Activated CD4-positive, alpha-beta memory T cell treated with anti-CD3 and anti-CD28 coated beads for 36 hours (primary cell): Measurements from ENCODE around the gene DAPK2. TPM values are rescaled to one million over a fixed set of nuclear protein-coding genes. Genes with fewer than 3 reads are reported as not detected.

Experiments
- CTCF ChIA-PET: fragments of 350-600 bp; sonication (Branson Sonifier 250); formaldehyde crosslinking; loops from one replicate; lab custom pipeline; 2021; ENCODE audit warnings: antibody characterized with exemption, inconsistent platforms; lab: Charles Lee
- POLR2A ChIA-PET: fragments of 350-600 bp; sonication (Branson Sonifier 250); formaldehyde crosslinking; loops from one replicate; lab custom pipeline; 2021; ENCODE audit warnings: antibody characterized with exemption; lab: Charles Lee
- DNase-seq: peaks from one replicate; pipeline ENCODE4 v3.0.0-alpha.2; 2020
- H3K27ac Mint-ChIP-seq: one replicate; pipeline ENCODE4 v1.8.0; 2021; ENCODE audit warnings: mixed read lengths
- H3K27me3 Mint-ChIP-seq: one replicate; pipeline ENCODE4 v1.8.0; 2021; ENCODE audit warnings: mixed read lengths
- H3K36me3 Mint-ChIP-seq: one replicate; pipeline ENCODE4 v1.8.0; 2021; ENCODE audit warnings: mixed read lengths
- H3K4me1 Mint-ChIP-seq: one replicate; pipeline ENCODE4 v1.8.0; 2021; ENCODE audit warnings: low read depth, mixed read lengths
- H3K4me3 Mint-ChIP-seq: one replicate; pipeline ENCODE4 v1.8.0; 2021; ENCODE audit warnings: mild to moderate bottlenecking, mixed read lengths
- H3K9me3 Mint-ChIP-seq: one replicate; pipeline ENCODE4 v1.8.0; 2021; ENCODE audit warnings: mixed read lengths
- intact Hi-C: fragments of 100-400 bp; cut with micrococcal nuclease; formaldehyde crosslinking; loops from one replicate; pipeline ENCODE4 v1.15.1; 2023
- total RNA-seq, 2 experiments: library from RNA; stranded (reverse); gene quantifications; one replicate each; pipeline ENCODE4 v1.2.3, GENCODE V29; 2021

Gene DAPK2
- total RNA-seq, 2 experiments from 2014 or later, result 0.81 to 0.87 TPM

- no peaks in the 10 kb centered on the region for H3K9me3 Mint-ChIP-seq
- peaks cover 35% of the 10 kb centered on the region for H3K4me1 Mint-ChIP-seq
- intact Hi-C loops, result no loop called here
- H3K27ac Mint-ChIP-seq, result no peak overlapping the region
- ChIA-PET POLR2A (no interaction called here), CTCF (interaction anchor here (0.7 to 5.0 kb wide), 4 partner anchors 57 to 1999 kb away, joined by 4 to 124 read pairs (median 10); no protein-coding TSS in a partner anchor)
- no peak overlapping the region for H3K4me3 Mint-ChIP-seq
- H3K27me3 Mint-ChIP-seq, result no peaks in the 10 kb centered on the region
- no peak for DNase-seq
- no peaks in the 10 kb centered on the region for H3K36me3 Mint-ChIP-seq
Observed at GRCh38 chr15:63888823-63889222, 157.5 kb downstream of the DAPK2 start.

GRCh38 chr15:63888146-63888545 lies 158.1 kb downstream of the DAPK2 start:
- Mint-ChIP-seq H3K4me1 (peaks cover 28% of the 10 kb centered on the region), H3K9me3 (no peaks in the 10 kb centered on the region), H3K27me3 (no peaks in the 10 kb centered on the region), H3K27ac (no peak overlapping the region), H3K36me3 (no peaks in the 10 kb centered on the region), H3K4me3 (no peak overlapping the region)
- ChIA-PET POLR2A (no interaction called here), CTCF (interaction anchor here (1.3 to 5.0 kb wide), 3 partner anchors 58 to 135 kb away, joined by 3 to 124 read pairs (median 7); no protein-coding TSS in a partner anchor)
- intact Hi-C loops, result no loop called here
- DNase-seq, result no peak

- no peak overlapping the region for H3K27ac Mint-ChIP-seq
- intact Hi-C loops, result no loop called here
- H3K4me1 Mint-ChIP-seq, result peaks cover 23% of the 10 kb centered on the region
- no peaks in the 10 kb centered on the region for H3K36me3 Mint-ChIP-seq
- no peak for DNase-seq
- CTCF ChIA-PET, result interaction anchor here (1.2 to 1.5 kb wide), 2 partner anchors 126 to 136 kb away, joined by 3 read pairs; no protein-coding TSS in a partner anchor
- no peaks in the 10 kb centered on the region for H3K27me3 Mint-ChIP-seq
- POLR2A ChIA-PET, result no interaction called here
- H3K4me3 Mint-ChIP-seq, result no peak overlapping the region
- no peaks in the 10 kb centered on the region for H3K9me3 Mint-ChIP-seq
Observed at GRCh38 chr15:63887630-63888029, 158.7 kb downstream of the DAPK2 start.

- POLR2A ChIA-PET, result no interaction called here
Observed at GRCh38 chr15:63884953-63885352, 161.3 kb downstream of the DAPK2 start.

GRCh38 chr15:63881431-63881830 lies 164.9 kb downstream of the DAPK2 start:
- ChIA-PET POLR2A (no interaction called here), CTCF (interaction anchor here (2.6 to 4.3 kb wide), 2 partner anchors 11 to 129 kb away, joined by 7 to 16 read pairs; no protein-coding TSS in a partner anchor)
- H3K27me3 Mint-ChIP-seq, result no peaks in the 10 kb centered on the region
- no peak for DNase-seq
- no peaks in the 10 kb centered on the region for H3K9me3 Mint-ChIP-seq
- intact Hi-C loops, result no loop called here
- H3K36me3 Mint-ChIP-seq, result no peaks in the 10 kb centered on the region
- no peak overlapping the region for H3K4me3 Mint-ChIP-seq
- no peak overlapping the region for H3K27ac Mint-ChIP-seq
- peaks cover 2% of the 10 kb centered on the region for H3K4me1 Mint-ChIP-seq

More at GRCh38 chr15:63884953-63885352, 161.3 kb downstream of the DAPK2 start:
- DNase-seq, result no peak
- peaks cover 7% of the 10 kb centered on the region for H3K4me1 Mint-ChIP-seq
- H3K27me3 Mint-ChIP-seq, result no peaks in the 10 kb centered on the region
- H3K27ac Mint-ChIP-seq, result no peak overlapping the region
- intact Hi-C loops, result no loop called here
- H3K36me3 Mint-ChIP-seq, result no peaks in the 10 kb centered on the region
- no peak overlapping the region for H3K4me3 Mint-ChIP-seq
- CTCF ChIA-PET, result no interaction called here
- no peaks in the 10 kb centered on the region for H3K9me3 Mint-ChIP-seq

GRCh38 chr15:63880744-63881143 lies 165.5 kb downstream of the DAPK2 start:
- H3K27ac Mint-ChIP-seq, result no peak overlapping the region
- intact Hi-C loops, result no loop called here
- no peaks in the 10 kb centered on the region for H3K36me3 Mint-ChIP-seq
- no peaks in the 10 kb centered on the region for H3K27me3 Mint-ChIP-seq
- H3K4me1 Mint-ChIP-seq, result peaks cover 2% of the 10 kb centered on the region
- H3K4me3 Mint-ChIP-seq, result no peak overlapping the region
- no peaks in the 10 kb centered on the region for H3K9me3 Mint-ChIP-seq
- ChIA-PET POLR2A (no interaction called here), CTCF (interaction anchor here (2.6 to 4.3 kb wide), 2 partner anchors 12 to 128 kb away, joined by 7 to 16 read pairs; no protein-coding TSS in a partner anchor)
- no peak for DNase-seq

- no peak for DNase-seq
- Mint-ChIP-seq H3K27ac (no peak overlapping the region), H3K4me3 (no peak overlapping the region), H3K4me1 (peaks cover 2% of the 10 kb centered on the region), H3K9me3 (no peaks in the 10 kb centered on the region), H3K27me3 (no peaks in the 10 kb centered on the region), H3K36me3 (no peaks in the 10 kb centered on the region)
- intact Hi-C loops, result no loop called here
- ChIA-PET CTCF (interaction anchor here (2.6 to 4.3 kb wide), 2 partner anchors 12 to 127 kb away, joined by 7 to 16 read pairs; no protein-coding TSS in a partner anchor), POLR2A (no interaction called here)
Observed at GRCh38 chr15:63879995-63880394, 166.3 kb downstream of the DAPK2 start.

- intact Hi-C loops, result no loop called here
- no peak overlapping the region for H3K27ac Mint-ChIP-seq
- no peak overlapping the region for H3K4me3 Mint-ChIP-seq
- POLR2A ChIA-PET, result no interaction called here
- peaks cover 2% of the 10 kb centered on the region for H3K4me1 Mint-ChIP-seq
- no peak for DNase-seq
- no peaks in the 10 kb centered on the region for H3K27me3 Mint-ChIP-seq
- H3K36me3 Mint-ChIP-seq, result no peaks in the 10 kb centered on the region
- CTCF ChIA-PET, result interaction anchor here (0.6 to 2.6 kb wide), 2 partner anchors 13 to 48 kb away, joined by 3 to 7 read pairs; no protein-coding TSS in a partner anchor
- H3K9me3 Mint-ChIP-seq, result no peaks in the 10 kb centered on the region
Observed at GRCh38 chr15:63879211-63879610, 167.1 kb downstream of the DAPK2 start.

- H3K27me3 Mint-ChIP-seq, result no peaks in the 10 kb centered on the region
- H3K4me1 Mint-ChIP-seq, result peaks cover 2% of the 10 kb centered on the region
- intact Hi-C loops, result no loop called here
- H3K9me3 Mint-ChIP-seq, result no peaks in the 10 kb centered on the region
- H3K27ac Mint-ChIP-seq, result no peak overlapping the region
- no peaks in the 10 kb centered on the region for H3K36me3 Mint-ChIP-seq
- ChIA-PET POLR2A (no interaction called here), CTCF (interaction anchor here (0.6 kb wide), 1 partner anchor 235 kb away, joined by 3 read pairs; no protein-coding TSS in a partner anchor)
- no peak for DNase-seq
- no peak overlapping the region for H3K4me3 Mint-ChIP-seq
Observed at GRCh38 chr15:63877713-63878271, 168.5 kb downstream of the DAPK2 start.

- H3K27ac Mint-ChIP-seq, result no peak overlapping the region
- H3K9me3 Mint-ChIP-seq, result no peaks in the 10 kb centered on the region
- intact Hi-C loops, result no loop called here
- no peaks in the 10 kb centered on the region for H3K27me3 Mint-ChIP-seq
- no peak overlapping the region for H3K4me3 Mint-ChIP-seq
- ChIA-PET CTCF (no interaction called here), POLR2A (no interaction called here)
- H3K4me1 Mint-ChIP-seq, result peaks cover 2% of the 10 kb centered on the region
- H3K36me3 Mint-ChIP-seq, result no peaks in the 10 kb centered on the region
- DNase-seq, result no peak
Observed at GRCh38 chr15:63876085-63876662, 170.1 kb downstream of the DAPK2 start.

- intact Hi-C loops, result no loop called here
- Mint-ChIP-seq H3K9me3 (no peaks in the 10 kb centered on the region), H3K27me3 (no peaks in the 10 kb centered on the region), H3K27ac (no peak overlapping the region), H3K36me3 (no peaks in the 10 kb centered on the region), H3K4me1 (peaks cover 10% of the 10 kb centered on the region), H3K4me3 (no peak overlapping the region)
- no peak for DNase-seq
- CTCF ChIA-PET, result no interaction called here
- POLR2A ChIA-PET, result no interaction called here
Observed at GRCh38 chr15:63874616-63875015, 171.7 kb downstream of the DAPK2 start.

- no peak overlapping the region for H3K27ac Mint-ChIP-seq
- no peak overlapping the region for H3K4me3 Mint-ChIP-seq
- H3K36me3 Mint-ChIP-seq, result no peaks in the 10 kb centered on the region
- peaks cover 12% of the 10 kb centered on the region for H3K4me1 Mint-ChIP-seq
- DNase-seq, result no peak
- POLR2A ChIA-PET, result no interaction called here
- intact Hi-C loops, result no loop called here
- CTCF ChIA-PET, result no interaction called here
- no peaks in the 10 kb centered on the region for H3K9me3 Mint-ChIP-seq
- H3K27me3 Mint-ChIP-seq, result no peaks in the 10 kb centered on the region
Observed at GRCh38 chr15:63872759-63873510, 173.3 kb downstream of the DAPK2 start.
